BLaER1 (cell line): Measurements from ENCODE around the gene SLFN12.
"Not testable (repeated sequence)": the region's sequence is repeated elsewhere in the genome, so short reads cannot be mapped to it uniquely, and the experiment has no call there.

Experiments
- H3K27ac ChIP-seq: shearing (Covaris generic); formaldehyde crosslinking; 2 replicates; pipeline ENCODE4 v1.8.1; 2022
- H3K27me3 ChIP-seq: shearing (Covaris generic); formaldehyde crosslinking; 2 replicates; pipeline ENCODE4 v1.8.1; 2022
- H3K36me3 ChIP-seq: shearing (Covaris generic); formaldehyde crosslinking; 2 replicates; pipeline ENCODE4 v1.8.1; 2022
- H3K4me1 ChIP-seq: shearing (Covaris generic); formaldehyde crosslinking; 2 replicates; pipeline ENCODE4 v1.8.1; 2022
- H3K4me2 ChIP-seq: shearing (Covaris generic); formaldehyde crosslinking; 2 replicates; pipeline ENCODE4 v1.8.1; 2022
- H3K4me3 ChIP-seq: shearing (Covaris generic); formaldehyde crosslinking; 2 replicates; pipeline ENCODE4 v1.8.1; 2022
- H3K9ac ChIP-seq: shearing (Covaris generic); formaldehyde crosslinking; 2 replicates; pipeline ENCODE4 v1.8.1; 2022
- H3K9me3 ChIP-seq: shearing (Covaris generic); formaldehyde crosslinking; 2 replicates; pipeline ENCODE4 v1.8.1; 2022
- H4K20me1 ChIP-seq: shearing (Covaris generic); formaldehyde crosslinking; 2 replicates; pipeline ENCODE4 v1.8.1; 2022
- Cebpa-rat ChIP-seq: shearing (Covaris generic); IDR thresholded peaks from 2 replicates; pipeline ENCODE4 v1.8.1; 2022

SLFN12 gene

DNA sequence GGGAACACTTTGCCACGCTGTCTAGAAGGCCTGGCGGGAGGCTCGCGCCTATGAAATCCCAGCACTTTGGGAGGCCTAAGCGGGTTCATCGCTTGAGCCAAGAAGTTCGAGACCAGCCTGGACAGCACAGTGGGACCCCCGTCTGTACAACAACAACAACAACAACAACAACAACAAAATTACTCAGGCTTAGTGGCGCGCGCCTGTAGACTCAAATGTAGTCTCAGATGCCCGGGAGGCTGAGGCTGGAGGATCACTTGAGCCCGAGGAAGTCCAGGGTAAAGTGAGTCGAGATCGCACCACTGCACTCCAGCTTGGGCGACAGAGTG is 16.6 kb upstream of the SLFN12 start:
- no peak for TF ChIP-seq Cebpa-rat
- peak overlapping the region; percentile 74; the same call in 1 of the 2 replicates for H3K9ac ChIP-seq
- H3K27me3 ChIP-seq: peaks cover 16% of the 10 kb centered on the region
- peak overlapping the region; percentile 78; the same call in 1 of the 2 replicates for H3K27ac ChIP-seq
- H3K9me3 ChIP-seq: no peaks in the 10 kb centered on the region
- H3K4me1 ChIP-seq: peaks cover 31% of the 10 kb centered on the region
- peak overlapping the region; percentile 91 for H3K4me2 ChIP-seq
- H3K36me3 ChIP-seq: no peaks in the 10 kb centered on the region
- peak overlapping the region; percentile 69 for H3K4me3 ChIP-seq
- H4K20me1 ChIP-seq: no peaks in the 10 kb centered on the region

DNA sequence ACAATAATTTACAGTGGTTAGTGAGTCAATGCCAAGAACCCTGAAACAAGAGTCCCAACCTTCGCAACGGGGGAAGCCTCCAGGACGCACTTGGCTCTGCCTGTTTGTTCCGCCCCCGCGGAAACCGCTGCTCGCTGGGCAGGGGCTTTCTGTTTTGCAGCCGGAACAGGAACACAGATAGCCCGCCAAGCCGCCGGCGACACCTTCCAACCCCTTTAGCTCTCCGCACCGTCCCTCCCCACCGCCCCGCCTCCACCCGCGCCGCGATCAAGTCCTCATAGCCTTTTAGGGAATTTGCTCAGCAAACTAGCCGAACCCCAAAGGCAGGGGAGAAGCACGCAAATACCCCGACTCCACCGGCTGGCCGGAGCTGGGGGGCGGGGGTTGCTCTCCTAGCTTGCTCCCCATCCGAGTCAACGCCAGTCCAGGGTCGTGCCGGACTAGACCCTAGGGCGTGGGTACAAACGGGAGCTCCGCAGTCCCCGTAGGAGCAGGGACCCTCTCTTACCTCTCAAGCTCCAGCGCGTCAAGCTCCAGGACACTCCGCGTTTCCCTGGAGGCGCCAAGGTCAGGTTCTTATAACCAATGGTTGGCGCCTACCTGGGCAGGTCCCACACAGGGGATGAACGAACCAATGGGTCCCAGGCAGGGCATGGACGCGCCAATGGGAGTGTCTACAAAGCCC is 16.1 kb upstream of the SLFN12 start, which contains the start of gene SLFN13:
Gene SLFN13, minus strand, starts transcription at position 553 of the 685 bp plus-strand sequence. CDS start 3,086 bp downstream, outside the sequence.
- Histone ChIP-seq H3K4me2 (peak within 1 kb of the TSS; percentile 91), H3K4me1 (peaks cover 31% of the 10 kb centered on the region), H4K20me1 (no peaks in the 10 kb centered on the region), H3K9me3 (no peaks in the 10 kb centered on the region), H3K9ac (peak within 1 kb of the TSS; percentile 74), H3K27ac (peak within 1 kb of the TSS; percentile 78), H3K27me3 (peaks cover 16% of the 10 kb centered on the region), H3K36me3 (no peaks in the 10 kb centered on the region), H3K4me3 (peak within 1 kb of the TSS; percentile 69)
- TF ChIP-seq Cebpa-rat: no peak

DNA sequence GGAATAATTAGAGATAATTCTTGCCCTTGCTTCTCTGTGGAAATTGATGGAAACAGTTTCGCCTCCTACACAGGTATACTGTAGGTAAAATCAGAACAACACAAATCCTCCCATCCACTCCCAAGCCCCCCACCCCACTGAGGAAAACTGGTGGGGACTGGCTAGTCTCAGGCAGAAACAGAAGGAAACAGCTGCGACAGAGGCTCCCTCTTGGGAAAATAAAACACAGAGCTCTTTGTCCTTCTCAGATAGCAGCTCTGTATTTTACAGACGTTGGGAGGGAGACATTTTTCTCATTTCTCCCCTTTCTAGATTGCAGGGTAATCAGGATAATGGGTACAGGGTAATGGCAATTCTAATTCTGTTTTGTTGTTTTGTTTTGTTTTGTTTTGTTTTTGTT is 15.2 kb upstream of the SLFN12 start:
- Histone ChIP-seq H3K36me3 (no peaks in the 10 kb centered on the region), H3K9me3 (no peaks in the 10 kb centered on the region), H3K27me3 (peaks cover 16% of the 10 kb centered on the region), H3K4me2 (peak overlapping the region; percentile 91), H4K20me1 (no peaks in the 10 kb centered on the region), H3K27ac (peak overlapping the region; percentile 78), H3K4me1 (peaks cover 31% of the 10 kb centered on the region), H3K4me3 (peak overlapping the region; percentile 69), H3K9ac (peak overlapping the region; percentile 74)
- TF ChIP-seq Cebpa-rat: no peak

DNA sequence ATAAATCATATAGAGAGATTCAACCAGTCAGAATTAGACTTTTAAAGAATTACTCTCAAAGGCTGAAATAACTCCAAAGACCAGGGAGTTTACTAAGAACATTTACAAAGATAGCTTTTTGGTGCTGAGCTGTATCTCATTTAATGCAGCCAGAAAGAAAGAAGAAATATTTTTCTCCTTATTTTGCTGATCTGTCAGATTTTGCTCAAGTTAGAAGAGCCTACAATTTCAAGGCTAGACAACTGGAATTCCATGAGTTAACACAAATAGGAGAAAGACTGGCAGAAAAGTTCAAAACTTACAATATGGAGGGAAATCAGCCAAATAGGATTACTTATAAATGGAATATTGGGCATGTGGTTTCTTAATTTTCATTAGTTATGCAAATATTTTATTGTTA is 6.1 kb upstream of the SLFN12 start:
- H3K4me2 ChIP-seq: no peak overlapping the region
- H4K20me1 ChIP-seq: no peaks in the 10 kb centered on the region
- H3K27me3 ChIP-seq: no peaks in the 10 kb centered on the region
- H3K4me3 ChIP-seq: no peak overlapping the region
- H3K9me3 ChIP-seq: peaks cover 10% of the 10 kb centered on the region; the same call in 1 of the 2 replicates
- TF ChIP-seq Cebpa-rat: no peak
- no peak overlapping the region for H3K27ac ChIP-seq
- H3K4me1 ChIP-seq: no peaks in the 10 kb centered on the region
- H3K36me3 ChIP-seq: no peaks in the 10 kb centered on the region
- H3K9ac ChIP-seq: no peak overlapping the region

DNA sequence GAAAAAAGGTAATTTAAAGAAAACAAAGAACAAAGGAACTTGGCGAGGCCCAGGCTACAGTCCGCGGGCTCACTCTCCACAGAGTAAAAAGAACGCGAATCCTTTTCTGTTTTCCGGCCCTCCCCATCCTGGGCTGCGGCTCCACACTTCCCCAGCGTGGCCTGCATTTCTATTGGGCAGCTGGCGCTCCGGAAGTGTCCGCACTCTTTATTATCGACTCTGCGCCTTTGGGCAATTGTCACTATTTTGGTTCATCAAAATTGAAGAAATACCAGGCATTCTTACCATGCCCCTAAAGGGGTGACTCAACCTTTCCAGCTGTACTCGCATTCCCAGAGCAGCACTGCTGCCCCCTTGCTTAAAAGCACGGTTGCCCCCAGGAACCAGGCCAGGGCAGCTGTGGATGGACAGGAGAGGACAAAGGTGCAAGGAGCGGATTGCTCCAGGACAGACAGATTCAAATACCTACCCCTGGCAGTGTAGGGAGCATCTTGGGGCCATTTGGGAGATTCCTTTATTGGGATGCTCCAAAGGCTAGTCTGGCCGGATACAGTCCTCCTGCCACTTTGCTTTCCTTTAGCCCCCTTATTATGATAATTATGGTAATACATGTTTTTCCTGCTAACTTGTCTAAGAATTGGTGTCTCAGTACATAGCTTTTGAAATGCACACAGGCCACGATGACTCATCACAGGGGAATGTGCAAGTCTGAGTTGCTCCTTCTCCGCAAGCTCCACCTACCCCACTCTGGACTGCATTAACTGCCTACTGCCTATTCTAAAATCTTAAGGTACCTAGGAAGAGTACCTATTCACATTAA is 985 bp upstream of the SLFN12 start:
- Histone ChIP-seq H3K9me3 (peaks cover 31% of the 10 kb centered on the region), H3K4me1 (peaks cover 10% of the 10 kb centered on the region), H3K4me3 (peak overlapping the region; percentile 34), H3K27ac (no peak overlapping the region), H3K4me2 (peak overlapping the region; percentile 62), H3K9ac (peak overlapping the region; percentile 28; the same call in 1 of the 2 replicates), H3K27me3 (peaks cover 17% of the 10 kb centered on the region; the same call in 1 of the 2 replicates), H4K20me1 (no peaks in the 10 kb centered on the region), H3K36me3 (no peaks in the 10 kb centered on the region)
- no peak for TF ChIP-seq Cebpa-rat

DNA sequence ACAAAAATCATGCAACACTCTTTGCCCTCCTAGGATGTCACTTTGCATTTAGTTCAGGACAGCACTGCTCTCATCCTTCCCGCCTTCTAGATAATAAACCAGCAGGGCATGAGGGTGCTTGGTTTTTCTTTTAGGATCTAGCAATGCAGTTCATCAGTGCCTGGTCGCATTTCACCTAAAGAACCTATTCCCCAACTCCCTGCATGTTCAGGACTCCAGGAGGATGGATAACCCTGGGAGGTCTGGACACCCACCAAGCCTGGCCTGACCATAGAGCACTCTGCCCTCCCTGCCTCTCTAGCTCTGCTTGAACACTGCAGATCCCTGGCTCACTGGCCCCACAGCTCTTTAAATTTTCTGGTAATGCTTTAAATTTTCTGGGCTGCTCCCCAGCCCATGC is 2.6 kb downstream of the SLFN12 start:
- Histone ChIP-seq H3K9ac (no peak overlapping the region), H4K20me1 (no peaks in the 10 kb centered on the region), H3K4me1 (peaks cover 10% of the 10 kb centered on the region), H3K27me3 (peaks cover 17% of the 10 kb centered on the region; the same call in 1 of the 2 replicates), H3K4me3 (no peak overlapping the region), H3K36me3 (no peaks in the 10 kb centered on the region), H3K9me3 (peaks cover 30% of the 10 kb centered on the region), H3K27ac (no peak overlapping the region), H3K4me2 (no peak overlapping the region)
- TF ChIP-seq Cebpa-rat: no peak

DNA sequence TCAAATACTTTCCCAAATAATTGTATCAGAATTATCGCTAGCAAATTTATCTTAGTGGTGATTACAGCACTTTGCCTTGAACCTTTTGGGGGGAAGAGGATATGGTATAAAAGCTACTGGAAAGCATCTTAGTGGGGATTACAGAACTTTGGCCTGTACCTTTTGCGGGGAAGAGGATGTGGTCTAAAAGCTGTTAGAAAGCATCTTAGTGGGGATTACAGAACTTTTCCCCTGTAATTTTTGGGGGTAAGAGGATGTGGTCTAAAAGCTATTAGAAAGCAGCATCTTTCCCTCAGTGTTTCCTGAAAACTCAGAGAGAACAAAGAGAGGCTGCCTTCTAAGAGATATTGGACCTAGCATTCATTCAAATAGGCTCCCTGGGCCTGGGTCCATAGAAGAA is 4.1 kb downstream of the SLFN12 start:
- Histone ChIP-seq H3K27me3 (peaks cover 15% of the 10 kb centered on the region; the same call in 1 of the 2 replicates), H4K20me1 (no peaks in the 10 kb centered on the region), H3K4me2 (no peak overlapping the region), H3K36me3 (no peaks in the 10 kb centered on the region), H3K4me1 (peaks cover 8% of the 10 kb centered on the region), H3K27ac (no peak overlapping the region), H3K9ac (no peak overlapping the region), H3K9me3 (peaks cover 19% of the 10 kb centered on the region), H3K4me3 (no peak overlapping the region)
- no peak for TF ChIP-seq Cebpa-rat

DNA sequence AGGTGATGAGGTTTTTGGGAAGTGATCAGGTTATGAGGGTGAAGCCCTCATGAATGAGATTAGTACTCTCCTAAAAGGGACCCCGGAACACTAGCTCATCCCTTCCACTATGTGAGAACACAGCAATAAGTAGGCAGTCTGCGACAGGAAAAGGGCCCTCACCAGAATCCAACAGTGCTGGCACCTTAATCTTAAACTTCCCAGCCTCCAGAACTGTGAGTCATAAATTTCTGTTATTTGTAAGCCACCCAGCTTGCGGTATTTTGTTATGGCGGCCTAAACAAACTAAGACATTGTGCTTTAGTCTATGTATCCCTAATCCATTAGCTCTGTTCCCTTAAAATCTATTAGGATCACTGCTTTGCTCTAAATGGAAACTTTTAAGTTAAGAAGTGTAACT is 8.5 kb downstream of the SLFN12 start:
- Histone ChIP-seq H3K4me1 (no peaks in the 10 kb centered on the region), H3K9ac (no peak overlapping the region), H3K9me3 (no peaks in the 10 kb centered on the region), H3K4me2 (no peak overlapping the region), H4K20me1 (no peaks in the 10 kb centered on the region), H3K27me3 (no peaks in the 10 kb centered on the region), H3K27ac (no peak overlapping the region), H3K36me3 (no peaks in the 10 kb centered on the region), H3K4me3 (no peak overlapping the region)
- TF ChIP-seq Cebpa-rat: no peak

DNA sequence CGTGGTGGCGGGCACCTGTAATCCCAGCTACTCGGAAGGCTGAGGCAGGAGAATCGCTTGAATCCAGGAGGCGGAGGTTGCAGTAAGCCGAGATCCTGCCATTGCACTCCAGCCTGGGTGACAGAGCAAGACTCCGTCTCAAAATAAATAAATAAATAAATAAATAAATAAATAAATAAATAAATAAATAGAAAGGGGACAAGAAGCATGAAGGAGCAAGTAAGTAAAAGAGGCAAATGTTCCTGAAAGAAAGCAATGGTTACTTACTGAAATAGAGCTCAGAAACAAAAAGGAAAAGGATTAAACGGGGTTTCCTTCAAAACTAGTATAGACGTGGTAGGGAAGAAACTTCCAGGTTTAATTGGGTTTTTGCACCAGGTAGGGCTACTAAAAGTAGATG is 11.2 kb downstream of the SLFN12 start:
- H3K4me2 ChIP-seq, H3K27ac ChIP-seq, H3K9ac ChIP-seq, H3K4me1 ChIP-seq, H4K20me1 ChIP-seq, H3K36me3 ChIP-seq, H3K27me3 ChIP-seq, H3K4me3 ChIP-seq, H3K9me3 ChIP-seq: not testable (repeated sequence)

DNA sequence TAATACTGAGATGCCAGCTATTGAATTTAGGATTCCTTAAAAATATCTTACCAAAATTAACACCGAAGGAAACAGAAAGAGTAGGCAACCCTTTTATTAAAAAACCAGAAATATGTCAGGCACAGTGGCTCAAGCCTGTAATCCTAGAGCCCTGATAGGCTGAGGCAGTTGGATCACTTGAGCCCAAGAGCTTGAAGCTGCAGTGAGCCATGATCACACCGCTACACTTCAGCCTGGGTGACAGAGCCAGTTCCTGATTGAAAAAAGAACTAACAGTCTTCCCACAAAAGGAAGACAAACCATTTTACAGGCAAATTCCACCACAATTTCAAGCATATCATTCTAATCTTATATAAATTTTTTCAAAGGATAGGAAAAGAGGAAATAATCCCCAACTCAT is 15.6 kb downstream of the SLFN12 start:
- Histone ChIP-seq H3K36me3 (no peaks in the 10 kb centered on the region), H3K4me3 (no peak overlapping the region), H3K4me1 (no peaks in the 10 kb centered on the region), H3K9me3 (peaks cover 7% of the 10 kb centered on the region), H3K9ac (no peak overlapping the region), H3K27ac (no peak overlapping the region), H3K27me3 (no peaks in the 10 kb centered on the region), H3K4me2 (no peak overlapping the region), H4K20me1 (no peaks in the 10 kb centered on the region)
- TF ChIP-seq Cebpa-rat: no peak

DNA sequence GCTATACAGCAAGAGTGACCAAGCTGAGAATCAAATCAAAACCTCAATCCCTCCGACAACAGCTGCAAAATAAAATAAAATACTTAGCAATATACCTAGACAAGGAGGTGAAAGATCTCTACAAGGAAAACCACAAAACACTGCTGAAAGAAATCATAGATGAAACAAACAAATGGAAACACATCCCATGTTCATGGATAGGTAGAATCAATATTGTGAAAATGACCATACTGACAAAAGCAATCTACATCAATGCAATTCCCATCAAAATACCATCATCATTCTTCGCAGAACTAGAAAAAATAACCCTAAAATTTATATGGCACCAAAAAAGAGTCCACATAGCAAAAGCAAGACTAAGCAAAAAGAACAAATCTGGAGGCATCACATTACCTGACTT is 17.6 kb downstream of the SLFN12 start:
- H3K36me3 ChIP-seq, H3K27me3 ChIP-seq, H4K20me1 ChIP-seq, H3K9me3 ChIP-seq, H3K4me3 ChIP-seq, H3K9ac ChIP-seq, H3K4me1 ChIP-seq, H3K4me2 ChIP-seq, H3K27ac ChIP-seq: not testable (repeated sequence)
